ENCODE results near the gene IDH2.

The IDH2 gene

DNA sequence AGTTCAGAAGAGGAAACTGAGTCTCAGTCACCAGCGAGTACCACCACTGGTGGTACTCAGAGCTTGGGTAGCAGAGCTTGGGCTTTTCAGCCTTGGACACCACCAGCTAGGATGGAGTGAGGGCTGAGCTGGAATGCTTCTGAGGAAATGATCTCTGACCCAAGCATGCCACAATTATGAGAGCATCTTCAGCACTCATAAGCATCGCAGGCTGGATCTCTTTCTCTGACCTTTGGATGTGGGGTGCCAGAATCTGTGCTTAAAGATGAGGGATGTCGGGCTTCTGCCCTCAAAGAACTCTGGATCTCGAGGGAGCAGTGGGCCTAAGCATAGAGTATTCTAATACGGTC is 64.8 kb downstream of the IDH2 start:
- Histone ChIP-seq H3K4me1 (ENCODE audit: control insufficient read depth, insufficient read depth, low read length) (peaks cover 3% of the 10 kb centered on the region; the same call in 1 of the 2 replicates), H3K9me3 (ENCODE audit: control insufficient read depth, insufficient read depth, low read depth, low read length) (no peaks in the 10 kb centered on the region), H3K36me3 (ENCODE audit: control insufficient read depth in 2 of 2, insufficient read depth in 1 of 2, low read length in 2 of 2) (no peaks in the 10 kb centered on the region), H3K4me3 (ENCODE audit: low read depth, low read length) (no peak overlapping the region), H3K27ac (ENCODE audit: extremely low read depth, low read depth, low read length) (no peak overlapping the region)
- CTCF ChIA-PET, result interaction anchor here (0.6 to 0.7 kb wide), 2 partner anchors 11 to 63 kb away, joined by 3 read pairs; no protein-coding TSS in a partner anchor
- POLR2A ChIA-PET, result no interaction called here
- no peak for TF ChIP-seq ZIC2 (tag by site-specific recombination; IDR thresholded peaks at IDR 0.05)
- TF ChIP-seq ZNF544 (tag by site-specific recombination; IDR thresholded peaks at IDR 0.05), result no peak
- no peak for TF ChIP-seq ZNF707 (tag by site-specific recombination; IDR thresholded peaks at IDR 0.05)
- TF ChIP-seq, protein P1, sequence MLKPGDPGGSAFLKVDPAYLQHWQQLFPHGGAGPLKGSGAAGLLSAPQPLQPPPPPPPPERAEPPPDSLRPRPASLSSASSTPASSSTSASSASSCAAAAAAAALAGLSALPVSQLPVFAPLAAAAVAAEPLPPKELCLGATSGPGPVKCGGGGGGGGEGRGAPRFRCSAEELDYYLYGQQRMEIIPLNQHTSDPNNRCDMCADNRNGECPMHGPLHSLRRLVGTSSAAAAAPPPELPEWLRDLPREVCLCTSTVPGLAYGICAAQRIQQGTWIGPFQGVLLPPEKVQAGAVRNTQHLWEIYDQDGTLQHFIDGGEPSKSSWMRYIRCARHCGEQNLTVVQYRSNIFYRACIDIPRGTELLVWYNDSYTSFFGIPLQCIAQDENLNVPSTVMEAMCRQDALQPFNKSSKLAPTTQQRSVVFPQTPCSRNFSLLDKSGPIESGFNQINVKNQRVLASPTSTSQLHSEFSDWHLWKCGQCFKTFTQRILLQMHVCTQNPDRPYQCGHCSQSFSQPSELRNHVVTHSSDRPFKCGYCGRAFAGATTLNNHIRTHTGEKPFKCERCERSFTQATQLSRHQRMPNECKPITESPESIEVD (tag by site-specific recombination; IDR thresholded peaks at IDR 0.05), result no peak
- TF ChIP-seq, protein P2, sequence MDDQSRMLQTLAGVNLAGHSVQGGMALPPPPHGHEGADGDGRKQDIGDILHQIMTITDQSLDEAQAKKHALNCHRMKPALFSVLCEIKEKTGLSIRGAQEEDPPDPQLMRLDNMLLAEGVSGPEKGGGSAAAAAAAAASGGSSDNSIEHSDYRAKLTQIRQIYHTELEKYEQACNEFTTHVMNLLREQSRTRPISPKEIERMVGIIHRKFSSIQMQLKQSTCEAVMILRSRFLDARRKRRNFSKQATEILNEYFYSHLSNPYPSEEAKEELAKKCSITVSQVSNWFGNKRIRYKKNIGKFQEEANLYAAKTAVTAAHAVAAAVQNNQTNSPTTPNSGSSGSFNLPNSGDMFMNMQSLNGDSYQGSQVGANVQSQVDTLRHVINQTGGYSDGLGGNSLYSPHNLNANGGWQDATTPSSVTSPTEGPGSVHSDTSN (CRISPR knock-in tag; IDR thresholded peaks at IDR 0.05), result no peak
- no peak for TF ChIP-seq ZNF19 (tag by site-specific recombination; IDR thresholded peaks at IDR 0.05; ENCODE audit: low read depth)
- no peak for TF ChIP-seq ZNF510 (tag by site-specific recombination; IDR thresholded peaks at IDR 0.05; ENCODE audit: insufficient replicate concordance)
- no peak for TF ChIP-seq ZFP41 (tag by site-specific recombination; IDR thresholded peaks at IDR 0.05; ENCODE audit: borderline replicate concordance)
- no peak for TF ChIP-seq BCL11B (tag by site-specific recombination; IDR thresholded peaks at IDR 0.05; ENCODE audit: low read depth)
- TF ChIP-seq ZNF501 (tag by site-specific recombination; IDR thresholded peaks at IDR 0.05), result no peak
- no peak for TF ChIP-seq RBAK (tag by site-specific recombination; IDR thresholded peaks at IDR 0.05)
- TF ChIP-seq MZF1 (tag by site-specific recombination; IDR thresholded peaks at IDR 0.05; ENCODE audit: borderline replicate concordance), result no peak
- TF ChIP-seq, protein P3, sequence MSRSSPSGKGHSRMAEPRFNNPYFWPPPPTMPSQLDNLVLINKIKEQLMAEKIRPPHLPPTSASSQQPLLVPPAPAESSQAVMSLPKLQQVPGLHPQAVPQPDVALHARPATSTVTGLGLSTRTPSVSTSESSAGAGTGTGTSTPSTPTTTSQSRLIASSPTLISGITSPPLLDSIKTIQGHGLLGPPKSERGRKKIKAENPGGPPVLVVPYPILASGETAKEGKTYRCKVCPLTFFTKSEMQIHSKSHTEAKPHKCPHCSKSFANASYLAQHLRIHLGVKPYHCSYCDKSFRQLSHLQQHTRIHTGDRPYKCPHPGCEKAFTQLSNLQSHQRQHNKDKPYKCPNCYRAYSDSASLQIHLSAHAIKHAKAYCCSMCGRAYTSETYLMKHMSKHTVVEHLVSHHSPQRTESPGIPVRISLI (tag by site-specific recombination; IDR thresholded peaks at IDR 0.05), result no peak
- no peak for TF ChIP-seq ZFP37 (tag by site-specific recombination; IDR thresholded peaks at IDR 0.05)
- TF ChIP-seq ZNF292 (tag by site-specific recombination; IDR thresholded peaks at IDR 0.05; ENCODE audit: borderline replicate concordance, low read depth), result no peak
- TF ChIP-seq ZFP3 (tag by site-specific recombination; IDR thresholded peaks at IDR 0.05; ENCODE audit: low read depth), result no peak
- TF ChIP-seq EGR2 (tag by site-specific recombination; IDR thresholded peaks at IDR 0.05; ENCODE audit: low read depth), result no peak

DNA sequence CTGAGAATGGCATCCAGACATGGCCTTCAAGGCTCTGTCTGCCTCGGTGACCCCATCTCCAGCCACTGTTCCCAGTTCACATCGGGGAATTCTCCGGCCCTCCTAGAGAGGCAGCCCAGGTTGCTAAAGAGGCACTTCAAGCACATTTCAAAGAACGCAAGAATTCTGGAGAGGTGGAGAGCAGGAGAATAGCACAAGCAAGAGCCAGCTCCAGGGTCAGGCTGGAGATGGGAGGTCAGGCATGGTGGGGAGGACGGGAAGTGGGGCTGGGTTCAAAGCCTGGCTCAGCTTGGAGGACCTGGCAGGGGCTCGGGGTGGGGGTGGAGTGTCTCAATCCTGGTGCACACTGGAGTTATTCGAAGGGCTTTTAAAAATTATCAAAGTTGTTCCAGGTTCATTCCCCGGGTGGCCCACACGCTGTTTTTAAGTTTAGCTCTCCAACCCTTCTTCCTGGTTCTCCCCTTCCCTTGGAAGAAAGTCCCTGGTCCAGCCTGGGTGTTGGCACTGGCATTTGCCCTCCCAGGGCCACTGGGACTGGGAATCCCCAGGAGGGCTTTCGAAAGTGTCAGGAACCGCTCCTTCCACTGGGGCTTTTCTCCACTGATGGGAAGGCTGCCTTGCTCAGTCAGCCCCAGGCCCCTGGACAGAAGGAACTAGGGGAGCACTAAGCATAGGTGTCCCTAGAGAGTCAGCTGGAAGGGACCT is 65.3 kb downstream of the IDH2 start:
- H3K27ac ChIP-seq (ENCODE audit: extremely low read depth, low read depth, low read length), result no peak overlapping the region
- TF ChIP-seq, protein P4, sequence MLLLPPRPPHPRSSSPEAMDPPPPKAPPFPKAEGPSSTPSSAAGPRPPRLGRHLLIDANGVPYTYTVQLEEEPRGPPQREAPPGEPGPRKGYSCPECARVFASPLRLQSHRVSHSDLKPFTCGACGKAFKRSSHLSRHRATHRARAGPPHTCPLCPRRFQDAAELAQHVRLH (tag by site-specific recombination; IDR thresholded peaks at IDR 0.05), result no peak
- TF ChIP-seq ZNF843 (tag by site-specific recombination; IDR thresholded peaks at IDR 0.05) (no peak), ZNF132 (tag by site-specific recombination; IDR thresholded peaks at IDR 0.05; ENCODE audit: borderline replicate concordance) (no peak), ZFP3 (tag by site-specific recombination; IDR thresholded peaks at IDR 0.05; ENCODE audit: low read depth) (no peak), ZNF555 (tag by site-specific recombination; conservative IDR thresholded peaks at IDR 0.05) (no peak), ZNF560 (tag by site-specific recombination; IDR thresholded peaks at IDR 0.05; ENCODE audit: borderline replicate concordance) (no peak), ZNF114 (tag by site-specific recombination; IDR thresholded peaks at IDR 0.05) (no peak), OVOL3 (tag by site-specific recombination; IDR thresholded peaks at IDR 0.05) (no peak), BCL11A (tag by site-specific recombination; IDR thresholded peaks at IDR 0.05; ENCODE audit: low read depth) (no peak)
- TF ChIP-seq, protein P5, sequence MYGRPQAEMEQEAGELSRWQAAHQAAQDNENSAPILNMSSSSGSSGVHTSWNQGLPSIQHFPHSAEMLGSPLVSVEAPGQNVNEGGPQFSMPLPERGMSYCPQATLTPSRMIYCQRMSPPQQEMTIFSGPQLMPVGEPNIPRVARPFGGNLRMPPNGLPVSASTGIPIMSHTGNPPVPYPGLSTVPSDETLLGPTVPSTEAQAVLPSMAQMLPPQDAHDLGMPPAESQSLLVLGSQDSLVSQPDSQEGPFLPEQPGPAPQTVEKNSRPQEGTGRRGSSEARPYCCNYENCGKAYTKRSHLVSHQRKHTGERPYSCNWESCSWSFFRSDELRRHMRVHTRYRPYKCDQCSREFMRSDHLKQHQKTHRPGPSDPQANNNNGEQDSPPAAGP (tag by site-specific recombination; IDR thresholded peaks at IDR 0.05), result no peak
- TF ChIP-seq, protein P6, sequence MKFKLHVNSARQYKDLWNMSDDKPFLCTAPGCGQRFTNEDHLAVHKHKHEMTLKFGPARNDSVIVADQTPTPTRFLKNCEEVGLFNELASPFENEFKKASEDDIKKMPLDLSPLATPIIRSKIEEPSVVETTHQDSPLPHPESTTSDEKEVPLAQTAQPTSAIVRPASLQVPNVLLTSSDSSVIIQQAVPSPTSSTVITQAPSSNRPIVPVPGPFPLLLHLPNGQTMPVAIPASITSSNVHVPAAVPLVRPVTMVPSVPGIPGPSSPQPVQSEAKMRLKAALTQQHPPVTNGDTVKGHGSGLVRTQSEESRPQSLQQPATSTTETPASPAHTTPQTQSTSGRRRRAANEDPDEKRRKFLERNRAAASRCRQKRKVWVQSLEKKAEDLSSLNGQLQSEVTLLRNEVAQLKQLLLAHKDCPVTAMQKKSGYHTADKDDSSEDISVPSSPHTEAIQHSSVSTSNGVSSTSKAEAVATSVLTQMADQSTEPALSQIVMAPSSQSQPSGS (tag by site-specific recombination; IDR thresholded peaks at IDR 0.05; ENCODE audit: low read depth), result no peak

More for the DNA sequence above, 65.3 kb downstream of the IDH2 start:
- H3K4me3 ChIP-seq (ENCODE audit: low read depth, low read length), result no peak overlapping the region
- no peaks in the 10 kb centered on the region for H3K9me3 ChIP-seq (ENCODE audit: control insufficient read depth, insufficient read depth, low read depth, low read length)
- no peaks in the 10 kb centered on the region for H3K36me3 ChIP-seq (ENCODE audit: control insufficient read depth in 2 of 2, insufficient read depth in 1 of 2, low read length in 2 of 2)
- H3K4me1 ChIP-seq (ENCODE audit: control insufficient read depth, insufficient read depth, low read length), result peaks cover 3% of the 10 kb centered on the region; the same call in 1 of the 2 replicates
- ChIA-PET POLR2A (no interaction called here), CTCF (interaction anchor here (0.6 to 1.2 kb wide), 3 partner anchors 11 to 63 kb away, joined by 3 to 4 read pairs (median 3); no protein-coding TSS in a partner anchor)
